Measurements from ENCODE around the gene EEF1AKMT3. TPM values are rescaled to one million over a fixed set of nuclear protein-coding genes. Genes with fewer than 3 reads are reported as not detected.

EEF1AKMT3 gene
- total and polyA plus RNA-seq, 9 of the 15 experiments (the other 6 are each of a cell fraction or from before 2014, with no cell fraction given) = 4.1 to 17.2 (median 7.9) TPM

DNA sequence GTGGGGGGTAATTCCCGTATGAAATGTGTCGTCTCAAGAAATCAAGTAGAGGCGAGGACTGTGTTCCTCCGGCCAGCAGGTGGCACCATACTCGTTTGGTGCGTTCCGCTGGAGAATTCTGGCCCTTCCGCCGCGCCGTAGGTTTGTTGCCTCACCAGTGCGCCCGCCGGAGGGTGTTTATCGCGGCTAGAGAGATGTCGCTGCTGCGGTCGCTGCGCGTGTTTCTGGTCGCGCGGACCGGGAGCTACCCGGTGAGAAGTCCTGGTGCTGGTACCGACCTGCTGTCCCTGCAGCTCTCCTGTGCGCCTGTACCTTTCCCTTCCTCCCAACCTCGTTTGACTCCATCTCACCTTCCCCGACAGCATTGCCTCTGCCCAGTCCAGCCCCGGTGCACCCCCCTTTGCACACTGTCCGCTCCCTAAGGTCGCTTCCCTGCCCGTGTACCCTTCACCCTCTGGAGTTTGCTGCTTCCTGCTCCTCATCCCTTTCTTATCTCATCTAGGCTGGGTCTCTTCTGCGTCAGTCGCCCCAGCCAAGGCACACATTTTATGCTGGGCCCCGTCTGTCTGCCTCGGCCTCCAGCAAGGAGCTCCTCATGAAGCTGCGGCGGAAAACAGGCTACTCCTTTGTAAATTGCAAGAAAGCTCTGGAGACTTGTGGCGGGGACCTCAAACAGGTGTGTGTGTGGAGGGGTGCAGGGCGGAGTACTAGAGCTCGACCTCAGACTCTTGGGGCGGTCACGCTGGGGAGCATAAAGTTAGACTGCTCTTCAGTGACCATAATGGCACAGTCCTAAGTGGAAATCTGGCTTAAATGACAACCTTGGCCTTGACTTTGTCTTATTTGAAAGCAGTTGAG is 10.4 kb downstream of the EEF1AKMT3 start, which contains the start of gene TSFM (continued):
- 0 out of 2 replicates have a peak, but pooled peaks have one; percentile 20 for TF ChIP-seq KDM2B (CRISPR knock-in tag; IDR thresholded peaks at IDR 0.05)
- no peak for TF ChIP-seq PCBP1 (IDR thresholded peaks at IDR 0.05; ENCODE audit: low read depth, low read length, poor library complexity, severe bottlenecking)
- peak in 1 of 2 experiments; percentile 87; a peak in 1 of 4 replicates for TF ChIP-seq MCM7 (IDR thresholded peaks at IDR 0.05)
- TF ChIP-seq, protein P1, sequence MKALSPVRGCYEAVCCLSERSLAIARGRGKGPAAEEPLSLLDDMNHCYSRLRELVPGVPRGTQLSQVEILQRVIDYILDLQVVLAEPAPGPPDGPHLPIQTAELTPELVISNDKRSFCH (CRISPR knock-in tag; IDR thresholded peaks at IDR 0.05) = no peak
- TF ChIP-seq, protein P1 (tag; IDR thresholded peaks at IDR 0.05) = no peak
- no peak for TF ChIP-seq ZNF766 (CRISPR knock-in tag; conservative IDR thresholded peaks at IDR 0.05)
- no peak for TF ChIP-seq ZNF436 (CRISPR knock-in tag; IDR thresholded peaks at IDR 0.05)
- no peak for TF ChIP-seq RBM39 (optimal IDR thresholded peaks at IDR 0.05; ENCODE audit: low read depth, low read length)
- TF ChIP-seq, protein P2, sequence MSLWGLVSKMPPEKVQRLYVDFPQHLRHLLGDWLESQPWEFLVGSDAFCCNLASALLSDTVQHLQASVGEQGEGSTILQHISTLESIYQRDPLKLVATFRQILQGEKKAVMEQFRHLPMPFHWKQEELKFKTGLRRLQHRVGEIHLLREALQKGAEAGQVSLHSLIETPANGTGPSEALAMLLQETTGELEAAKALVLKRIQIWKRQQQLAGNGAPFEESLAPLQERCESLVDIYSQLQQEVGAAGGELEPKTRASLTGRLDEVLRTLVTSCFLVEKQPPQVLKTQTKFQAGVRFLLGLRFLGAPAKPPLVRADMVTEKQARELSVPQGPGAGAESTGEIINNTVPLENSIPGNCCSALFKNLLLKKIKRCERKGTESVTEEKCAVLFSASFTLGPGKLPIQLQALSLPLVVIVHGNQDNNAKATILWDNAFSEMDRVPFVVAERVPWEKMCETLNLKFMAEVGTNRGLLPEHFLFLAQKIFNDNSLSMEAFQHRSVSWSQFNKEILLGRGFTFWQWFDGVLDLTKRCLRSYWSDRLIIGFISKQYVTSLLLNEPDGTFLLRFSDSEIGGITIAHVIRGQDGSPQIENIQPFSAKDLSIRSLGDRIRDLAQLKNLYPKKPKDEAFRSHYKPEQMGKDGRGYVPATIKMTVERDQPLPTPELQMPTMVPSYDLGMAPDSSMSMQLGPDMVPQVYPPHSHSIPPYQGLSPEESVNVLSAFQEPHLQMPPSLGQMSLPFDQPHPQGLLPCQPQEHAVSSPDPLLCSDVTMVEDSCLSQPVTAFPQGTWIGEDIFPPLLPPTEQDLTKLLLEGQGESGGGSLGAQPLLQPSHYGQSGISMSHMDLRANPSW (CRISPR knock-in tag; IDR thresholded peaks at IDR 0.05) = no peak
- peak; percentile 9 for TF ChIP-seq NUFIP1 (IDR thresholded peaks at IDR 0.05; ENCODE audit: partially characterized antibody)
- peak; percentile 83; the same call in 1 of the 2 replicates for TF ChIP-seq ZBTB1 (CRISPR knock-in tag; IDR thresholded peaks at IDR 0.05; ENCODE audit: borderline replicate concordance, low read depth)
- TF ChIP-seq SIRT6 (IDR thresholded peaks at IDR 0.05; ENCODE audit: low read depth, low read length) = peak; percentile 81
- TF ChIP-seq HMGN3 (IDR thresholded peaks at IDR 0.05; ENCODE audit: borderline replicate concordance, extremely low read depth, insufficient read length, low read depth, low read length) = peak; percentile 90
- TF ChIP-seq CTBP1 (IDR thresholded peaks at IDR 0.05; ENCODE audit: borderline replicate concordance) = peak; percentile 88
- peak; percentile 69; the same call in 1 of the 2 replicates for TF ChIP-seq PML (IDR thresholded peaks at IDR 0.05; ENCODE audit: low read length)
- no peak for TF ChIP-seq NFXL1 (CRISPR knock-in tag; IDR thresholded peaks at IDR 0.05)
- TF ChIP-seq MAFK (IDR thresholded peaks at IDR 0.05; ENCODE audit: low read length) = peak; percentile 2; the same call in 1 of the 2 replicates
- TF ChIP-seq NCOR1 (IDR thresholded peaks at IDR 0.05) = peak; percentile 56
- TF ChIP-seq, protein P3, sequence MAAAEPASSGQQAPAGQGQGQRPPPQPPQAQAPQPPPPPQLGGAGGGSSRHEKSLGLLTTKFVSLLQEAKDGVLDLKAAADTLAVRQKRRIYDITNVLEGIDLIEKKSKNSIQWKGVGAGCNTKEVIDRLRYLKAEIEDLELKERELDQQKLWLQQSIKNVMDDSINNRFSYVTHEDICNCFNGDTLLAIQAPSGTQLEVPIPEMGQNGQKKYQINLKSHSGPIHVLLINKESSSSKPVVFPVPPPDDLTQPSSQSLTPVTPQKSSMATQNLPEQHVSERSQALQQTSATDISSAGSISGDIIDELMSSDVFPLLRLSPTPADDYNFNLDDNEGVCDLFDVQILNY (CRISPR knock-in tag; IDR thresholded peaks at IDR 0.05) = peak; percentile 84
- TF ChIP-seq, protein P4, sequence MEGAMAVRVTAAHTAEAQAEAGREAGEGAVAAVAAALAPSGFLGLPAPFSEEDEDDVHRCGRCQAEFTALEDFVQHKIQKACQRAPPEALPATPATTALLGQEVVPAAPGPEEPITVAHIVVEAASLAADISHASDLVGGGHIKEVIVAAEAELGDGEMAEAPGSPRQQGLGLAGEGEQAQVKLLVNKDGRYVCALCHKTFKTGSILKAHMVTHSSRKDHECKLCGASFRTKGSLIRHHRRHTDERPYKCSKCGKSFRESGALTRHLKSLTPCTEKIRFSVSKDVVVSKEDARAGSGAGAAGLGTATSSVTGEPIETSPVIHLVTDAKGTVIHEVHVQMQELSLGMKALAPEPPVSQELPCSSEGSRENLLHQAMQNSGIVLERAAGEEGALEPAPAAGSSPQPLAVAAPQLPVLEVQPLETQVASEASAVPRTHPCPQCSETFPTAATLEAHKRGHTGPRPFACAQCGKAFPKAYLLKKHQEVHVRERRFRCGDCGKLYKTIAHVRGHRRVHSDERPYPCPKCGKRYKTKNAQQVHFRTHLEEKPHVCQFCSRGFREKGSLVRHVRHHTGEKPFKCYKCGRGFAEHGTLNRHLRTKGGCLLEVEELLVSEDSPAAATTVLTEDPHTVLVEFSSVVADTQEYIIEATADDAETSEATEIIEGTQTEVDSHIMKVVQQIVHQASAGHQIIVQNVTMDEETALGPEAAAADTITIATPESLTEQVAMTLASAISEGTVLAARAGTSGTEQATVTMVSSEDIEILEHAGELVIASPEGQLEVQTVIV (CRISPR knock-in tag; IDR thresholded peaks at IDR 0.05; ENCODE audit: borderline replicate concordance) = no peak
- TF ChIP-seq, protein P5, sequence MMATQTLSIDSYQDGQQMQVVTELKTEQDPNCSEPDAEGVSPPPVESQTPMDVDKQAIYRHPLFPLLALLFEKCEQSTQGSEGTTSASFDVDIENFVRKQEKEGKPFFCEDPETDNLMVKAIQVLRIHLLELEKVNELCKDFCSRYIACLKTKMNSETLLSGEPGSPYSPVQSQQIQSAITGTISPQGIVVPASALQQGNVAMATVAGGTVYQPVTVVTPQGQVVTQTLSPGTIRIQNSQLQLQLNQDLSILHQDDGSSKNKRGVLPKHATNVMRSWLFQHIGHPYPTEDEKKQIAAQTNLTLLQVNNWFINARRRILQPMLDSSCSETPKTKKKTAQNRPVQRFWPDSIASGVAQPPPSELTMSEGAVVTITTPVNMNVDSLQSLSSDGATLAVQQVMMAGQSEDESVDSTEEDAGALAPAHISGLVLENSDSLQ (IDR thresholded peaks at IDR 0.05) = no peak; the same call in 1 of the 2 replicates

Measured in K562 (cell line).